Kidney capillary endothelial cell (primary cell): ENCODE results near the gene HS1BP3.
A peak's percentile ranks its signal among the peaks of the same experiment; 100 is the strongest.

Source experiments
- DNase-seq: peaks from one replicate; pipeline ENCODE4 v3.0.0-alpha.2; 2018; ENCODE audit warnings: low spot score

HS1BP3 gene

DNA sequence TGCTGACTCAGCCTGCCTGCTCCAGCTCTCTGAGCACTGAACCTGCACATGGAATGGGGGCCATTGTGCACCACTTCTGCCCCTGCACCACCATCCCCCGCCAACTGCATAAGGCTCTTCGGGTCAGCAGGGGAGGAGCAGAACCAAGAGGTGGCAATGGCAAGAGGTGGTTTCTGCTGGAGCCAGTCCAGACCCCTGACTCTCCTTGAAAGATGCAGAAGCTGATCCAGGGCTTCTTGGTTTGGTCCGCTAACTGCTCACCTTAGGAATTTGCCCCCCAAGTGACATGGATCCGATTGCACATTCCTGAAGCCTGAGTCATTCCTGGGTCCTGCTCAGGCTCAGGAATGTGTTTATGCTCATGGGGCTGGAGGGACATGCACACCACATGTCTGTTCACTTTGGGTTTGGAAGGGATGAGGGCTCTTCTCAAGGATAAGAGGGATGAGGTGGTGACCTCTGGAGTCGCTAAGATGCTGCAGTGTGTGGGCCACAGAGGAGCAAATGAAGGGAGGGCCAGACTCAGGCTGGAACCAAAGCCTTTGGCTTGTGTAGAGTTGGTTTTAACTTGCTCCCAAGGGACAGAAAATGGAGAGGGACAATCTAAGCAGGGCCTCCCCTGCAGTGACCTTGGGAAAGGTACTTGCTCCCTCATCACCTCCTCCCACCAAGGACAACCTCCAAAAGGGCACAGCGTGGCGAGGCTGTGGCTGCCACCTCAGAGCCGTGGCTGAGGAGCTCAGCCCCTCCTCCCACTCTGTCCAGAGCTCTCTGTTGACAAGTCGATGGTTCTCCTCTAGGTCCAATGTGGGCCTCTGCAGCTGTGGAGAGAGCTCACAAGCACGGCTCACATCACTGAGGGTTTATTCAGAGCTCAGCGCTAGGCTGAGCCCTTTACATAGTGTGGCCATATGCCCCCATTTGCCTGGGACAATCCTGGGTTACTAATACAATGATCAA lies 66.2 kb downstream of the HS1BP3 start:
- peak; percentile 95 for DNase-seq

DNA sequence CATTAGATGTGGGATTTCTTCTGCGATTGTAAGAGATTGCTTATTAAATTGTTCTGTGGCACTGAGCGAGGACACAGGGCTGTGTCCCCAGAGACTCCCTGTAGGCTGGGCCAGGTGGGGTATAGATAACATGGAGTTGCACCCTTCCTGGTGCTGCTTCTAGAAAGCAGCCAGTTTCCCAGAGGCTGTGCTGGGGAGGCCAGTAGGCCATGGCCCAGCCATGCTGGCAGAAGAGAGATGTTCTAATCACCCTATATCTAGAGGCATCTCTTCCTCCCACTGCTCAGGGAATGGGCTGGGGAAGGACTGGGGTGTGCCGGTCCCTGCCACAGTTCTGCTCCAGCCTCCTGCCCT lies 66.9 kb downstream of the HS1BP3 start:
- no peak for DNase-seq

DNA sequence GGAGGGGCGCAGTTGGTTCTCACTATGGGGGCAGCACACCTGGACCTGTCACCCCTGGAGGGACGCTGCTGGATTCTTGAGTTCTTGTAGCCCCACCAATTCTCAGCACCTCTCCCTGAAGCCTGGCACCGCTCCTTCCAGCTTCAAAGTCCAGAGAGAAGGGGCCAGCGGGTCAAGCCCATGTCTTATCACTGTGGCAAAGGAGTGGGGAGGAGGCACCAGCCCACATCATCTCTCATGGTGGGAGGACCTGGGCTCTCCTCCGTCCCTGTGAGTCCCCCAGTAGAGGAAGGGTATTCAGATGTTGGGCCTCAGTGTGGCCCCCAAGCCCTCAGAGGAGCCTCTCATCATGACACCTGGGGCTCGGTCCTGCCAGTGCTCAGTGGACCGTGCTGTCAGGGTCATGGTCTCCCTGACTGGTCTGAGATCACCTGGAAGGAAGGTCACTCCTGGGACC lies 67.4 kb downstream of the HS1BP3 start:
- no peak for DNase-seq

DNA sequence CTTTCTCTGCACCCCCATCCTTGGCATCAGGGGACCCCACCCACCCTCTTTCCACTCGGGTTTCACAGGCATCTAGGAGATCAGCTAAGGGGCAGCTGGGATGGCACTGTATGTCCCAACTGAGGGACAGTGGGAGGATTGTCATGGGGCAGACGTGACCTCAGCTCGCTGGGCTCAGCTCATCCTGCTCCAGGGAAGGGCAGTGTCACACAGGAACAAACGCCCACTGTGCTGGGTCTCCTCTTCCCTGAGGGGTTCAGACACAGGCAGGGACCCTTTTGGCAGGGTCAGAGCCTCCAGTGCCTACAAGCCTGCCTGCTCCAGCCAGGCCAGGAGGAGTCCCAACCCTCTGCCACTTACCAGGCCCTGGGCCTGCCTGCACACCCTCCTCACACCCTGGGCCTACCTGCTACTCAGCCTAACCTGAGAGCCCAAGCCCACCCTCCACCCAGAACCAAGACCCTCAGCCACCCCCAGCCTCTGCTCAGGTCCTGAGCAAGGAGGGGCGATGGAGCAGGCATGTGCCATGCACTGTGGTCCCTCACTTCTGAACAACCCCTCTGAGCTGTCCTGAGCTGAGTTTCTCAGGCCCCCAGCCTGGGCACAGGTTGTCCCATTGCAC lies 68.2 kb downstream of the HS1BP3 start:
- no peak for DNase-seq

DNA sequence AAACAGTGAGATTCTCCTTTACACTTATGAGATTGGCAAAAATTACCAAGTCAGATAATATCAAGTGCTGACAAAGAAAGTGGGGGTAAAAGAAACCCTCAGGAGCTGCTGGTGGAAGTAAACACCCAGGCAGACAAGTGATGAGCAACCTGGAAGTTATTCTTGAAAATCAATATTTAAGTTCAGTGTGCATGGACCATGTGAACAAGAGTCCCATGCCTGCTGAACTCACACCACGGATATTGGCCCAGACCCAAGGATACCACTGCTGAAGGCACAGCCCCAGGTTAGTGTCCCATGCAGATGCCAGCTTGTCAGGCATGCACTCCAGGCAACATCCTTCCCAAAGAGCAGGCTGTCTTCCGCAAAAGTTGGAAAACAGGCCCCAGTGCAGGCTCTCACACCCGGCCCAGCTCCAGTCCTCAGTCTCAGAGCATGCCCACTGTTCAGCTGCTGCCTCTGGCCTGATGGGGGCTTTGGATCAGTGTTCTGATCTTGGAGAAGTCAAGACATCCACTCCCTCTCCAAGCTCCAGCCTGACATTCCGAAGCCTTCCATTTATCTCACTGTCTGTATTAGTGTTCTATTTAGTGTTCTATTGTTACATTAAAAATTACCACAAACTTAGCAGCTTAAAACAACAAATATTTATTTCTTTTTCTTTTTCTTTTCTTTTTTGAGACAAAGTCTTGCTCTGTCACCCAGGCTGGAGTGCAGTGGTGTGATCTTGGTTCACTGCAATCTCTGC lies 70.0 kb downstream of the HS1BP3 start:
- DNase-seq: no peak

DNA sequence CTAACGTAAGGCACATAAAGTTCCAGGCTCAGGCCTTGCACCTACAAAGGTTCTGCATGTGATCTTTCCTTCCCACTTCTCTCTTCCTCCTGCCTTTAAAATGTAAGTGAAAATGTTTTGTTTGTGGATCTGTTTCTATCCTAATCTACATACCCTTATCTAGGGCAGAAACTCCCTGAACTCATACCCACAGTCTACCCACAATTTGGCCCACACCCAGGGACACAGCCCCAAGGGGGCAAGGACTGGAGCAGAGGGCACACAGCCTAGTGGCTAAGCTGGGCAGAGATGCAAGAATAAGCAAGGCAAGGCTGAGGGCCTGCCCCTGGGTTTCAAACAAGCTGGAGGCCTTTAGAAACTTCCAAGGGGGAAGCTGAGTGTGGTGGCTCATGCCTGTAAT lies 71.0 kb downstream of the HS1BP3 start:
- no peak for DNase-seq

DNA sequence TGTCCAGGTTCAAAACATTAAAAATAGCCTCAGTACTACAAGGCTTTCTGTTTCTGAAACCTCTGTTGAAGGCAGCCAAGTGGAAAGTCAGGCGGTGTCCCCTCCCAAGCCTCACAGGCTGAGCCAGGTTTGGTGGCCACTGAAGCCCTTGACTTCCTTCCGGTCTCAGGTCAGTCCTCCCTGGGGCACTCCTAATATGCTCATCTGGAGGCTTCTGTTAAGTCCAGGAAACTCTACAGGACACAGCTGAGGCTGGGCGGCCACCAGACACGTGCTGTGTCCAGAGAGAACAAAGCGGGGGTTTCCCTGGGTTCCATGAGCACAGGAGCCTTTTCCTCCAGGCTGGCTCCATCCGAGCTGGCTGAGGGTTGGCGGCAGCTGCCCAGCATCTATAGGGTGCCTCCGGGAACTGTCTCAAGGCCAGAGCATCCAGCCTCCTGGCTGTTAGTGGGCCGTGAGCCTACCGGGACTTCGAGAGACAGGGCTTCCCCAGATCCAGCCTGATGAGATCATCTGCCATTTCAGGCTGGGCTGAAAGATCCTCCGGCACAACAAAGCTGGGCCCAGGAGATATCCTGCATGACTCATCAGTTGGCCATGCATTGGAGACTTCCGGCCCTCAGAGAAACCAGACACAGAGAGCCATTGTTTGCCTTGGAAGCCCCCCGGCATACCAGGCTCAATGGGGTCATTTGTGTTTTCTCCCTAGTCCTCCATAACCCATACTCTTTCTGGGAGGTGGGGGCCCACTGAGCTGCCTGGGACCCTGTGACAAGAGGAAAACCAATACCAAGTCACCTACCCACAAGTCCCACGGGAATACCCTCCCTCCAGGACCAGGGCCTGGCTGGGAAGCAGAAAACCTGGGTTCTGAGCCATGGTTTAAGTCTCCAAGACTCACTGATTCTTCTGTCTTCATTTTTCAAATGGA lies 71.7 kb downstream of the HS1BP3 start:
- DNase-seq: peak; percentile 99

DNA sequence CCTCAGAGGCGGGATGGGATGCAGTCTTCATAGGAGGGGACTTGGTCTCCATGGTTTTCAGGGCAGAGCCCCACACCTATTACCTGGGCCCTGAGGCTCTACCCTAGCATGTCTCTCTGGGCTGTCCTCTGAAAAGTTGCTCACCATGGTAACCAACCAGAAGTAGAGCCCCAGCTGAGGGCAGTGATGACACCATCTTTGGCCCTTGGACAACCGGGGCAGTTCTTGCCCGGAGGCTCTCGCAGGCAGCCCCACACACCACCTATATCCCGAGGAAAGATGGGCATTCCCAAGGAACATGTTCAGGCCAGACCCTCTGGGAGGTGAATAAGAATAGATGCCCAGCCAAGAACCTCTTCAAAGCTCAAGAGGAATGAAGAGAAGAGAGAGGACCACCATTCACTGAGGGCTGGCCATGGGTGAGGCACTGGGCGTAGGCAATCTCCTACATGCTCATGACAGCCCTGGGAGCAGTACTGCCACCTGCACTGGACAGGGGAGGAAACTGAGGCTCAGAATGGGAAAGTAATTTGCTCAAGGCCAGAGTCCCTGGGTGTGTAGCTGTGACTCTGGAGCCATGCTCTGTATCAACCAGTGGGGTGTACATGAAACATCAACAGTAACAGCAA lies 72.5 kb downstream of the HS1BP3 start:
- DNase-seq: no peak

DNA sequence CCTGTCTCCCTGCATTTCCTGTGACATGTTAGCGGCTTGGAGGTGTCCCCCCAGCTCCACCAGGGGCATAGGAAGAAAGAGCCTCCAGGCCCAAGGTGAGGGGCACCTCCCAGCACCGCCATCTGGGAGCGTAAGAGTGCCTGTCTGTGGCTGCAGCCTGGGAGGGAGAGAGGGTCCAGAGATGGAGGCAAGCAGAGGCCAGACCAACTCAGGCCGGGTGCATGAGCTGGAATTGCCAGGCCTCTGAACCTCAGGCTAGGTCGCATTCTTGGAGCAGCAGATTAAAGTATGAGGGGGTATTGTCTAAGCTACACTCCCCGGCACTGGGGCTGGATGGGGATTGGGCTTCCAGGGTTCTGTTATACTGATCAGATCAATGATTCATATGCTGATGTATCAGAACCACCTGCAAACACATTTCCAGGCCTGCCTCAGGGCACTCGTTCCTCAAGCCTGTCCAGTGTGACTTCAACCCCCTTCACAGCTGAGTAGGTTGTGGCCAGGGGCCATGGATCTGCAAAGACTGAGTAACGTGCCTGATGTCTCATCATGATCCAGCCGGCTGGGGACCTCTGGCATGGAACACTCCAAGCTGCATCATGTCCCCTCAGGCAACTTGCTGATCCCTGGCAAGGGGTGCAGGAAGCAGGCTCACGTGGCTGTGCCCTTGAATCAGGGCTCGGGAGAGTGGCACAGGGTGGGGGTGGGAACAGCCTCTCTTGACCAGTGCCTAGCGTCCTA lies 73.2 kb downstream of the HS1BP3 start:
- no peak for DNase-seq

DNA sequence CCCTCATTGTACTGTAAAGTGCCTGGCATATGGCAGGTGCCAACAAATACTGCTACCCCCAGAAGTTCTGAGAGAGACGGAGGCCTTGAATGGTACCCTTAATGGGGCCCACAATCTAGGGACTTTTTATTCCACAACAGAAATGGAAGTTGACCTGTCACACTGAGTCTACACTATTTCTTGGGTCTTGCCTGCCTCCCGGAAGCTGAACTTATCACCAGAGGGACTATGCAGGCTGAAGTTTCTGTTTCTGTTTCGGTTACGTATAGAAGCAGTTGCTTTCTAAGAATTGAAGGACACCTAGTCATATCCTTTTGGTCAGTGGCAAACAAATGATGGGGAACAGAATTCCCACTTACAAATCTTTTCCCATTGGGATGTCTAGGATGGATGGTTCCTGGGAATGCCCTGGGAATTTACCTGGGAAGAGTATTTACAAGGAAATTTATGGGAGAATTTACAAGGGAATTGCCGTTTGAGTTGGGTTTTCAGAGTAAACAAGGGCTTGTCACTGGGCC lies 74.2 kb downstream of the HS1BP3 start:
- DNase-seq: peak; percentile 76

DNA sequence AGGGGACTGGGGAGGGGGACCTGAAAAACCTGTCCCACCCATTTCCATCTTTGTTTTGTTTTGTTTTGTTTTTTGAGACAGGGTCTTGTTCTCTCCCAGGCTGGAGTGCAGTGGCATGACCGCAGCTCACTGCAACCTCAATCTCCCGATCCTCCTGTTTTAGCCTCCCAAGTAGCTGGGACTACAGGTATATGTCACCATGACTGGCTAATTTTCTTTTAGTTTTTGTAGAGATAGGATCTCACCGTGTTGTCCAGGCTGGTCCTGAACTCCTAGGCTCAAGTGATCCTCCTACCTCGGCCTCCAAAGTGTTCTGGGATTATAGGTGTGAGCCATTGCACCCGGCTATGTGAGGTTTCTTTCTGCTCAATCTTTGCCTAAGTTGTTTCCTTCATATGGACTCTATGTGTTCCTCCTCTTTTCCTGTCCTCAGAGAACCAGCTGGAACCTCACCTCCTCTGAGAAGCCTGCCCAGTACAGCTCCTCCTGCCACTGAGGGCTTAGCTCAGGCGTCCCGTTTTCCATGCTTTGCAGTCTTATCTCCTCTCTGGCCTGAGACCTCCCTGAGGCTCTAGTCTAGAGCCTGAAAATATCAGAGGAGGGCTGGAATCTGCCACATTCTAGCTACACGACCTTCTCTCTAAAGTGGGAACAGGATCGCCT lies 74.8 kb downstream of the HS1BP3 start:
- DNase-seq: no peak

DNA sequence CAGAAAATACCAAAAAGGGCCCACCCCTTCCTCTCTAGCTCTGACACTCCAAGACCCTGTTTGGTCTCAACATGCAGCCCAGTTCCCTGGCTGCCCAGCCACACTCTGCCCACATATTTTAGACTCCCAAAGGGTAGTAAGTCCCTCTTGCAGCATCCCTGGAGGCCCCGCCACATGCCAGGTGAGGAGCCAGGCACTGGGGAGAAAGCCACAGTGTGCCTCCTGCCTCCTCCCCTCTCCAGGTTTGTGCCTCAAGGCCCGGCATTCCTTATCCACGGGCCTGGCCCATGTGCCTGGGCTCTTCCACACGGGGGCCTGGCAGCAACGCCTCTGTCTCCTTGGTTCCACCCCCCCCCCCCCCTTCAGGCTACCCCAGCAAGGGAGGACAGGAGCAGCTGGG lies 75.5 kb downstream of the HS1BP3 start:
- DNase-seq: no peak

DNA sequence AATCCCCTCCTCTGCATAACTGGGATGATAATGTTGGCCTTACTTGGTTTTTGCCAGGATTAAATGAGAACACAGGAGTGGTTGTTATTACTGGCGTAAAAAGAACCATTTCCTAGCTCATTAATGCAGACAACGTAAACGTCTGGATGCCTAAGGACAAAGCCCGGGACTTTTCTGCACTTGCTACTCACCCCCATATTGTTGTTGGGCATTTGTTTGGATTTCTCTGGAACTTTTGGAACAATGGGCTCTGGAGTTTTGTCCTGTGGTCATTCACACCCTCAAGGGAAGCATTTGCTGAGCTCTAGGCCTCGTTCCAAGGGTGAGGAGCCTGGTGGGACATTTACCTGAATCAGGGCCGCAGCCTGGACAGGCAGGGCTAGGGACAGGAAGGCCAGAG lies 76.0 kb downstream of the HS1BP3 start:
- no peak for DNase-seq

DNA sequence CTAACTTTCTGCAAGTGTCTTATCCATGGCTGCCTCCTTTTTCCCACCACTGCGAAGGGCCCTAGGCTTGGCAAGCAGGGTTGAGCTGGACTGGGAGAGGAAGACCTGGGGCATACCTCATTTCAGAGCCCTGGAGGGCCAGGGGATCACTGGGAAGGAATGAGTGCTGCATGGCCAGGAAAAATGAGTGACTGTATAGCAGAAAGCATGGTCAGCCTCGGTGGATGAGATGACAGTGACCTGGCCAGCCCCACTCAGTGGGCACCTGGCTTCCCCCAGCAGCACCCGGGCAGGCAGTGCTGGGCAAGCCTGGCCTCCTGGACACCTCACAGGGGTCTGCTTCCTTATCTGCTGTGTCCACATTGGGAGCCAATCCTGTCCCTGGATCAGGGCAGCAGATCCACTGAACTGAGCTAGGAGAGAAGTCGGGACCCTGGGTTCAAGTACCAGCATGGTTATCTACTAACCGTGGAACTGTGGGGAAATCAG lies 76.4 kb downstream of the HS1BP3 start:
- DNase-seq: no peak

DNA sequence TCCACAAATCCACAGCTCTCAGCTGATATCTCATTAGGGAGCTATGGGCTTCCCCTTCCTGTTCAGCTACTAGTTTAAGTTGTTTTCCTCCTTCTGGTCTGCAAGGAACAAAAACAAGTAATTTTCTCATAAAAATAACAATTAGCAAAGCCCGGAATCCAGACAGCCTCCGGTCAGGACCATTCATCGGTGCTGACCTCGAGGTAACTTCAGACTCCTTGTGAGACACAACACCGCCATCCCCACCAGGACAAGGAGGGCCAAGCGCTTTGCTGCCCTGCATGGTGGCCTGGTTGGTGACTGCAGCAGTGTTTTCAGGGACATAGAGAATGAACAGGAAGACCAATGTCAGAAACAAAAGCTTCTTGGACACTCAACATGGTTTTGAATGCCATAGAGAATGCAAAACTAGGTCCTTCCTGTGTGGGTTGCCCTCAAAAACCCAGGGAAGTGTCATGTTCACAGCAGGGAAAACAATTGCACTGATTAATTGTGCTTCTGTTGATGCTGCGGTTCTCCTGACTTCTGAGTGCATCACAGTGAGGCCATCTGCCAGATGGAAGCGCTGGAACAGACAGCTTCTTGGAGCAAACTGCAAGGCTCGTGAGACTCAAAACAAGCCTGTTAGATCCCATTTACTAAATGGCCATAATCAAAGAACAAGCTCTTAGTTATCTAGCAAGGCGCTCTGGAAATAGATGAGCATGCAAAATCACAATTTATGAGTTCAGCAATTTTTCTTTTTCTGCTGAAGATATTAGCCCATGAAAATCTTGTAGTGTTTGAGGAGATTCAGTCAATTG lies 77.1 kb downstream of the HS1BP3 start:
- peak; percentile 62 for DNase-seq

DNA sequence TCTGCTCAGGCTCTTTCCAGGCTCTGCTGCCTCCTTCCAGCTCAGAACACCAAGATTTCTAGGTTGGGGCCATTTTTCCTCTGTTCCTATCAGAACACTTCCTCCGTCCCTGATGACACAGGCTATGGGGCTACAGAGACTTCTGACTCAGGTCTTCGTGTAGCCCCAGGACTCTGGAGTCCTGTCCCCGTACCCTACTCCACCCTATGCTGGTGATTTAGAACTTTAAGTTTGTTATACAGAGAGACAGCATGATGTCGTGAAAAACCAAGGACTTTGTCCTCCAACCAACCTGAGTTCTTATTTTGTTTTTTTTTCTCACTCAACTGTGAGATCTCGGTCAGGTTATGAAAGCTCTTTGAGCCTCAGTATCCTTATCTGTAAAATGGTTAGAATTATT lies 78.7 kb downstream of the HS1BP3 start:
- DNase-seq: no peak

DNA sequence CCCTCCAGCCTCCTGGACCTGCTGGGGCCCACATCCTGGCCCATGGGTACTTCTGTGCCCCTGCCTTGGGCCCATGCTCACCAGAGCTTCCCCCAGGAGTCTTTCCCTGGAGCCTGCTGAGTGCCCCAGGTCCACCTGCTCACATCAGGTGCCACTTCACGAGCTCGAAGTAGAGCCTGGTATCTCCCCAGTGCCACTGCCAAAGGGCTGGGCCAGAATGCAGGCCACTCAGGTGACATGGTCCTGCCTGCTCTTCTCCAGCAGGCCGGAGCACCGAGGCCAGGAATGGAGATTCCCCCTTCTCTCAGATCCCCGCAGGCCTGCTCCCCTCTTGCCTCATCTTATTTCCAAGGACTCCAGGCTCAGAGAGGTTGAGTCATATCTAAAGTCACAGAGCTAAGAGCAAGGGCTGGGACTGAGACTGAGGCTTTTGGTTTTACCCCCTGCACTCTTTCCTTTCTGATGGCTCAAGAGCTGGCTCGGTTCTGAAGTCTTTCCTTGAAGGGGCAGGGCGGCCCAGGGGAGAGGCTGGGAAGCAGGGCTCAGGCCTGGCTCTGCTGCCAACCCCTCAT lies 79.2 kb downstream of the HS1BP3 start:
- no peak for DNase-seq

DNA sequence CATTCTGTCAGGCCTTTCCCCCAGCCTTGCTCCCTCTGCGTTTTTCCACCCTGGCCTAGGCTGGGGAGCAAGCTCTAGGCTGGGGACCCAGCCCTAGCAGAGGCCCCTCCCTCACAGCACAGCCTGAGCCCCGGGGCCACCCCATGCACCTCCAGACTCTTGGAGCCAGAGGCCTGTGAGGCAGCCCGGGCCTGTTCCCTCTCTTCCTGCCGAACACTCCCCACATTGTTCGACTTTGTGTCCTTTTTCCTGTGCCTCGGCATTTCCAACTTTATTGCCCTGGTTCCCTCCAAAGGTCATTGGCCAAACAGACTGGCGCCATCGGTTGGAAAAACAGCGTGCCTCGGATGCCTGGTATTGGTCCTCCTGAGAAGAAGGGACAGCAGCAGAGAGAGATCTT lies 79.7 kb downstream of the HS1BP3 start:
- DNase-seq: no peak
